Muscle of leg (tissue), 16 donors: ENCODE measurements around the gene STOML1. TPM values are rescaled to one million over a fixed set of nuclear protein-coding genes. Genes with fewer than 3 reads are reported as not detected.

ENCODE experiments used
- DNase-seq: peaks from one replicate; pipeline ENCODE4 v3.0.0; 2013
- H3K27ac ChIP-seq: one replicate; pipeline ENCODE4 v1.5.1; 2013; ENCODE audit warnings: mild to moderate bottlenecking, low read length, control low read depth
- H3K27me3 ChIP-seq: one replicate; pipeline ENCODE4 v1.6.1; 2013; ENCODE audit warnings: low read length; ENCODE audit not compliant: control insufficient read depth, insufficient read depth
- H3K36me3 ChIP-seq: one replicate; pipeline ENCODE4 v1.6.1; 2013; ENCODE audit warnings: low read length; ENCODE audit not compliant: control insufficient read depth, insufficient read depth
- H3K4me1 ChIP-seq: one replicate; pipeline ENCODE4 v1.6.1; 2013; ENCODE audit warnings: low read length; ENCODE audit not compliant: control insufficient read depth, insufficient read depth
- H3K4me3 ChIP-seq: one replicate; pipeline ENCODE4 v1.5.1; 2013; ENCODE audit warnings: low read length, control low read depth
- H3K9me3 ChIP-seq: replicated peaks from 2 replicates; pipeline ENCODE4 v1.6.1; 2013; ENCODE audit warnings: low read depth, low read length; ENCODE audit not compliant: control insufficient read depth
- WGBS: methylation state at CpG from one replicate; pipeline ENCODE4 v1.1.5; 2013; ENCODE audit warnings: missing lambda C conversion rate; ENCODE audit not compliant: insufficient coverage; 5-methylcytosine and 5-hydroxymethylcytosine counted together
- long read RNA-seq, 11 donors: transcript quantifications; one replicate each; lab custom pipeline, GENCODE V29; 2026
- polyA plus RNA-seq, 8 donors: library from polyadenylated mRNA; unstranded; fragments of 120-200 nt; gene quantifications; one replicate each; pipeline versions ENCODE4 v1.2.1 to v1.2.3, GENCODE V29; 2013; ENCODE audit warnings: inconsistent platforms in 1 of 8, low replicate concordance in 1 of 8; ENCODE audit not compliant: insufficient read length in 8 of 8, insufficient read depth in 1 of 8
- total RNA-seq: library from RNA; stranded (reverse); fragments of 120-200 nt; gene quantifications from one replicate; pipeline ENCODE4 v1.2.4, GENCODE V29; 2013

STOML1 gene
- total RNA-seq (40.2 TPM), polyA plus RNA-seq (10 to 100 TPM; 21.0 to 38.9 (median 32.6) TPM)
- long read RNA-seq, donor 1, full-length matches to known transcripts: 7 of 14 reads
- long read RNA-seq, donor 1, partial matches to known transcripts: 7 of 14 reads
- long read RNA-seq, donor 1, other reads (novel, unspliced or antisense): 0 of 14 reads
- long read RNA-seq, donor 2: 0 reads
- long read RNA-seq, donor 3, full-length matches to known transcripts: 11 of 19 reads
- long read RNA-seq, donor 3, partial matches to known transcripts: 0 of 19 reads
- long read RNA-seq, donor 3, other reads (novel, unspliced or antisense): 8 of 19 reads
- long read RNA-seq, donor 4, full-length matches to known transcripts: 6 of 6 reads
- long read RNA-seq, donor 4, partial matches to known transcripts: 0 of 6 reads
- long read RNA-seq, donor 4, other reads (novel, unspliced or antisense): 0 of 6 reads
- long read RNA-seq, donor 5, full-length matches to known transcripts: 11 of 11 reads
- long read RNA-seq, donor 5, partial matches to known transcripts: 0 of 11 reads
- long read RNA-seq, donor 5, other reads (novel, unspliced or antisense): 0 of 11 reads
- long read RNA-seq, donor 6, full-length matches to known transcripts: 15 of 25 reads
- long read RNA-seq, donor 6, partial matches to known transcripts: 0 of 25 reads
- long read RNA-seq, donor 6, other reads (novel, unspliced or antisense): 10 of 25 reads
- long read RNA-seq, donor 7, full-length matches to known transcripts: 6 of 6 reads
- long read RNA-seq, donor 7, partial matches to known transcripts: 0 of 6 reads
- long read RNA-seq, donor 7, other reads (novel, unspliced or antisense): 0 of 6 reads
- long read RNA-seq, donor 8, full-length matches to known transcripts: 3 of 3 reads
- long read RNA-seq, donor 8, partial matches to known transcripts: 0 of 3 reads
- long read RNA-seq, donor 8, other reads (novel, unspliced or antisense): 0 of 3 reads
- long read RNA-seq, donor 9, full-length matches to known transcripts: 6 of 6 reads
- long read RNA-seq, donor 9, partial matches to known transcripts: 0 of 6 reads
- long read RNA-seq, donor 9, other reads (novel, unspliced or antisense): 0 of 6 reads
- long read RNA-seq, donor 10, full-length matches to known transcripts: 4 of 4 reads
- long read RNA-seq, donor 10, partial matches to known transcripts: 0 of 4 reads
- long read RNA-seq, donor 10, other reads (novel, unspliced or antisense): 0 of 4 reads
- long read RNA-seq, donor 11, full-length matches to known transcripts: 8 of 8 reads
- long read RNA-seq, donor 11, partial matches to known transcripts: 0 of 8 reads
- long read RNA-seq, donor 11, other reads (novel, unspliced or antisense): 0 of 8 reads

GRCh38 chr15:73991726-73992593 lies at the start of gene STOML1:
Gene STOML1, minus strand, starts transcription at chr15:73992295. Its CDS starts 72 bp downstream, at chr15:73992223.
- H3K9me3 ChIP-seq: no peaks in the 10 kb centered on the region
- peaks cover 30% of the 10 kb centered on the region for H3K36me3 ChIP-seq
- H3K4me1 ChIP-seq: peaks cover 54% of the 10 kb centered on the region
- peak within 1 kb of the TSS; percentile 73 for H3K4me3 ChIP-seq
- 0% methylated on average over 52 of the region's 72 CpGs for WGBS
- peak within 1 kb of the TSS; percentile 79 for H3K27ac ChIP-seq
- H3K27me3 ChIP-seq: no peaks in the 10 kb centered on the region
- peak; percentile 97 for DNase-seq

- no peak for DNase-seq
- H3K27ac ChIP-seq: peak overlapping the region; percentile 79
- H3K36me3 ChIP-seq: peaks cover 46% of the 10 kb centered on the region
- H3K27me3 ChIP-seq: no peaks in the 10 kb centered on the region
- H3K4me1 ChIP-seq: peaks cover 63% of the 10 kb centered on the region
- H3K4me3 ChIP-seq: no peak overlapping the region
- H3K9me3 ChIP-seq: no peaks in the 10 kb centered on the region
- WGBS: 57% methylated on average over 9 of the region's 10 CpGs
These were observed 49.2 kb upstream of the STOML1 start for GRCh38 chr15:74041311-74041756.

GRCh38 chr15:74040109-74040850 lies 48.2 kb upstream of the STOML1 start:
- H3K36me3 ChIP-seq: peaks cover 54% of the 10 kb centered on the region
- 40% methylated on average over 5 of the region's 7 CpGs for WGBS
- peak overlapping the region; percentile 81 for H3K27ac ChIP-seq
- peak; percentile 96 for DNase-seq
- H3K4me1 ChIP-seq: peaks cover 73% of the 10 kb centered on the region
- no peak overlapping the region for H3K4me3 ChIP-seq
- no peaks in the 10 kb centered on the region for H3K9me3 ChIP-seq
- H3K27me3 ChIP-seq: no peaks in the 10 kb centered on the region

GRCh38 chr15:74039656-74040010 lies 47.5 kb upstream of the STOML1 start:
- peaks cover 59% of the 10 kb centered on the region for H3K36me3 ChIP-seq
- 63% methylated on average over 4 of the region's 5 CpGs for WGBS
- H3K4me3 ChIP-seq: no peak overlapping the region
- H3K27ac ChIP-seq: peak overlapping the region; percentile 81
- H3K27me3 ChIP-seq: no peaks in the 10 kb centered on the region
- H3K9me3 ChIP-seq: no peaks in the 10 kb centered on the region
- DNase-seq: no peak
- H3K4me1 ChIP-seq: peaks cover 77% of the 10 kb centered on the region

GRCh38 chr15:74038707-74039655 lies 46.9 kb upstream of the STOML1 start:
- WGBS: 64% methylated on average over 9 of the region's 9 CpGs
- Histone ChIP-seq H3K9me3 (no peaks in the 10 kb centered on the region), H3K27me3 (no peaks in the 10 kb centered on the region), H3K36me3 (peaks cover 64% of the 10 kb centered on the region), H3K4me1 (peaks cover 74% of the 10 kb centered on the region), H3K27ac (no peak overlapping the region), H3K4me3 (no peak overlapping the region)
- DNase-seq: peak; percentile 25

- Histone ChIP-seq H3K36me3 (peaks cover 65% of the 10 kb centered on the region), H3K4me1 (peaks cover 60% of the 10 kb centered on the region), H3K27ac (no peak overlapping the region), H3K27me3 (no peaks in the 10 kb centered on the region), H3K9me3 (no peaks in the 10 kb centered on the region), H3K4me3 (no peak overlapping the region)
- 73% methylated on average over 17 of the region's 21 CpGs for WGBS
- no peak for DNase-seq
These were observed 45.3 kb upstream of the STOML1 start for GRCh38 chr15:74037171-74038117.

GRCh38 chr15:74036271-74037170 lies 44.4 kb upstream of the STOML1 start:
- no peak overlapping the region for H3K4me3 ChIP-seq
- 60% methylated on average over 19 of the region's 21 CpGs for WGBS
- no peaks in the 10 kb centered on the region for H3K27me3 ChIP-seq
- peak; percentile 77 for DNase-seq
- H3K36me3 ChIP-seq: peaks cover 61% of the 10 kb centered on the region
- peaks cover 52% of the 10 kb centered on the region for H3K4me1 ChIP-seq
- no peaks in the 10 kb centered on the region for H3K9me3 ChIP-seq
- peak overlapping the region; percentile 10 for H3K27ac ChIP-seq
